Activated CD4-positive, alpha-beta T cell treated with anti-CD3 and anti-CD28 coated beads, Interleukin-2, amount 10 ng/mL, durations not matched to agents 7 days and 5 days (primary cell): ENCODE data around the gene STRADA. TPM values are rescaled to one million over a fixed set of nuclear protein-coding genes. Genes with fewer than 3 reads are reported as not detected.

Source experiments
- CTCF ChIA-PET: fragments of 350-600 bp; sonication (Branson Sonifier 250); formaldehyde crosslinking; loops from one replicate; lab custom pipeline; 2021; ENCODE audit warnings: antibody characterized with exemption; lab: Charles Lee
- POLR2A ChIA-PET: fragments of 350-600 bp; sonication (Branson Sonifier 250); formaldehyde crosslinking; loops from one replicate; lab custom pipeline; 2021; ENCODE audit warnings: antibody characterized with exemption; lab: Charles Lee
- DNase-seq: peaks from one replicate; pipeline ENCODE4 v3.0.0-alpha.2; 2020
- H3K27ac Mint-ChIP-seq: one replicate; pipeline ENCODE4 v1.8.0; 2021; ENCODE audit warnings: mild to moderate bottlenecking, moderate library complexity, mixed read lengths
- H3K27me3 Mint-ChIP-seq: one replicate; pipeline ENCODE4 v1.8.0; 2021; ENCODE audit warnings: mixed read lengths
- H3K36me3 Mint-ChIP-seq: one replicate; pipeline ENCODE4 v1.8.0; 2021; ENCODE audit warnings: low read depth, mixed read lengths
- H3K4me1 Mint-ChIP-seq: one replicate; pipeline ENCODE4 v1.8.0; 2021; ENCODE audit warnings: mixed read lengths
- H3K4me3 Mint-ChIP-seq: one replicate; pipeline ENCODE4 v1.8.0; 2021; ENCODE audit warnings: mild to moderate bottlenecking, moderate library complexity, mixed read lengths
- H3K9me3 Mint-ChIP-seq: one replicate; pipeline ENCODE4 v1.8.0; 2021; ENCODE audit warnings: mixed read lengths
- total RNA-seq, 2 experiments: library from RNA; stranded (reverse); gene quantifications; one replicate each; pipeline ENCODE4 v1.2.3, GENCODE V29; 2021

The STRADA gene
- total RNA-seq, 2 experiments from 2014 or later: 46.8 to 49.0 TPM

DNA sequence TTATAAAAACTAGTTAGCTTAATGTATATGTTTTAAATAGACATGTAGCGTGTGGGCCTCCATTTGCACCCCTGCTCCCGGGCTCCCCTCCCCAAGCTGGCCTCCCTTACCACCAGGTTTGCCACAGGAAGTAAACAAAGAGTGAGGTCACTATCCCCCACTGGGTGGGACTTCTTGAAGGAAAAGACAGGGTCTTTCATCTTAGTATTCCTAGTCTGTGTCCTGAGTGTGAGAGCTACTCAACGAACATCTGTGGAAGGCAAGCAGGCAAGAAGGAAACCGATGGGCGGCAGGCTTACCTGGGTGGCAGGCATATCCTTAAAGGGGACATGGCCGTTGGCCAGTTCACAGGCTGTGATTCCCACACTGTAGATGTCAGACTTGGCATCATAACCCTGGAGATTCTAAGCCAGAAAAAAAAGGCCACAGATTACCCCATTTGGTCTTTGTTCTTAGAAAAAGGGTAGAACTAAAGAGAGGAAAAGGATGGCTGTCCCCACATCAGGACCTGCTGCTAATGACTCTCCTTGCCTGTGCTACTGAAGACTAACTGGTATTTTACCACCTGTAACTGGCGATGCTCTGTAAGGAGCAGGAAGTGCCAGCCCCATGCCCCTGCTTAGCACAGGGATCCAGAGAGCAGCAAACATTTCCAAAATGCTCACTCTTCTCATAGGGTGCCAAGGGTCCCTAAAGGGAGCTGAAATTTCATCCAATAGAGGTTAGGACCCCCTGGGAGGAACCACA, 35.1 kb downstream of the STRADA start:
- peaks cover 61% of the 10 kb centered on the region for H3K36me3 Mint-ChIP-seq
- CTCF ChIA-PET: interaction anchor here (1.0 to 1.9 kb wide), 4 partner anchors 8 to 281 kb away, joined by 3 to 5 read pairs (median 4); no protein-coding TSS in a partner anchor
- H3K27me3 Mint-ChIP-seq: no peaks in the 10 kb centered on the region
- H3K9me3 Mint-ChIP-seq: peaks cover 2% of the 10 kb centered on the region
- peak overlapping the region; percentile 57 for H3K4me3 Mint-ChIP-seq
- POLR2A ChIA-PET: no interaction called here
- H3K27ac Mint-ChIP-seq: peak overlapping the region; percentile 80
- DNase-seq: peak; percentile 24
- peaks cover 82% of the 10 kb centered on the region for H3K4me1 Mint-ChIP-seq

GRCh38 chr17:63705657-63706056, 35.9 kb downstream of the STRADA start:
- H3K4me1 Mint-ChIP-seq: peaks cover 86% of the 10 kb centered on the region
- ChIA-PET CTCF (interaction anchor here (1.0 to 1.9 kb wide), 4 partner anchors 44 to 280 kb away, joined by 3 to 5 read pairs (median 3); no protein-coding TSS in a partner anchor), POLR2A (no interaction called here)
- peak overlapping the region; percentile 80 for H3K27ac Mint-ChIP-seq
- peaks cover 3% of the 10 kb centered on the region for H3K9me3 Mint-ChIP-seq
- peaks cover 66% of the 10 kb centered on the region for H3K36me3 Mint-ChIP-seq
- DNase-seq: no peak
- H3K4me3 Mint-ChIP-seq: peak overlapping the region; percentile 18
- H3K27me3 Mint-ChIP-seq: no peaks in the 10 kb centered on the region

DNA sequence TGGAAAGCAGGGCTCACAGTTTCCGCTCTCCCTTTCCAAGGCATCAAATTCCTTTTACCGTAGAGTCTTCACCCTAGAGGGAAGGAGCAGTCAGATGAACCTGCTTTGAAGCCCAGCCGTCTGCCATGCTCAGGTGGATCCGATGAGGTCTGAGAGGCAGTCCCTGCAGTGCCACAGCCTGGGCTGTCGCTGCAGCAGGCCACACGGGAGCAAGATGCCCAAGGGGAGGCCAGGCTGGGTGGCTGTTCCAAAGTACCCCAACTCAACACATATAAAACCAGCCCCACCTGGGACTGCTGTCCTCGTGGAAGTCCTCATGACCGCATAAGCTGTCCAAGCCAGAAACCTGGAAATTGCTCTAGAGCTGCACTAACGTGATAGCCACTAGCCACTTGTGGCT, 36.8 kb downstream of the STRADA start:
- H3K9me3 Mint-ChIP-seq: peaks cover 3% of the 10 kb centered on the region
- POLR2A ChIA-PET: no interaction called here

DNA sequence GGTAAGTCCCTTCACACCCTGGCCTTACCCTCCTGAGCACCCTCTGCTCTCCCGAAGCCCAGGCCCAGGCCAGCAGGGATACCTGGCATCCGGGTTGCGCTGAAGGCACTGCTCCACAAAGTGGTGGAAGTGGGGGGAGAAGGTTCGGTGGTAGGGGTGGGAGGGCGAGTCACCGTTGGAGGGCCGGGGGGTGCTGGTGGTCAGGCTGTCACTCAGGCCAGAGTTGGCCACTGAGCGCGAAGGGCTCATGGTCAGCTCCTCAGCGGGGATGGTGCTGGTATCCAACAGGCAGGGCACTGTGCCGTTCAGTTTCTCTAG, 37.4 kb downstream of the STRADA start:
- POLR2A ChIA-PET: no interaction called here
- Mint-ChIP-seq H3K4me1 (peaks cover 72% of the 10 kb centered on the region), H3K9me3 (peaks cover 3% of the 10 kb centered on the region), H3K27me3 (no peaks in the 10 kb centered on the region), H3K27ac (peak overlapping the region; percentile 99), H3K36me3 (peaks cover 56% of the 10 kb centered on the region), H3K4me3 (no peak overlapping the region)
- CTCF ChIA-PET: interaction anchor here (1.1 to 2.3 kb wide), 4 partner anchors 8 to 279 kb away, joined by 3 to 11 read pairs (median 4); no protein-coding TSS in a partner anchor
- no peak for DNase-seq

More for the DNA sequence above, 36.8 kb downstream of the STRADA start:
- H3K27me3 Mint-ChIP-seq: no peaks in the 10 kb centered on the region
- peaks cover 78% of the 10 kb centered on the region for H3K4me1 Mint-ChIP-seq
- CTCF ChIA-PET: interaction anchor here (1.0 kb wide), 1 partner anchor 45 kb away, joined by 3 read pairs; no protein-coding TSS in a partner anchor
- DNase-seq: no peak
- H3K27ac Mint-ChIP-seq: peak overlapping the region; percentile 80
- H3K36me3 Mint-ChIP-seq: peaks cover 59% of the 10 kb centered on the region
- H3K4me3 Mint-ChIP-seq: no peak overlapping the region

DNA sequence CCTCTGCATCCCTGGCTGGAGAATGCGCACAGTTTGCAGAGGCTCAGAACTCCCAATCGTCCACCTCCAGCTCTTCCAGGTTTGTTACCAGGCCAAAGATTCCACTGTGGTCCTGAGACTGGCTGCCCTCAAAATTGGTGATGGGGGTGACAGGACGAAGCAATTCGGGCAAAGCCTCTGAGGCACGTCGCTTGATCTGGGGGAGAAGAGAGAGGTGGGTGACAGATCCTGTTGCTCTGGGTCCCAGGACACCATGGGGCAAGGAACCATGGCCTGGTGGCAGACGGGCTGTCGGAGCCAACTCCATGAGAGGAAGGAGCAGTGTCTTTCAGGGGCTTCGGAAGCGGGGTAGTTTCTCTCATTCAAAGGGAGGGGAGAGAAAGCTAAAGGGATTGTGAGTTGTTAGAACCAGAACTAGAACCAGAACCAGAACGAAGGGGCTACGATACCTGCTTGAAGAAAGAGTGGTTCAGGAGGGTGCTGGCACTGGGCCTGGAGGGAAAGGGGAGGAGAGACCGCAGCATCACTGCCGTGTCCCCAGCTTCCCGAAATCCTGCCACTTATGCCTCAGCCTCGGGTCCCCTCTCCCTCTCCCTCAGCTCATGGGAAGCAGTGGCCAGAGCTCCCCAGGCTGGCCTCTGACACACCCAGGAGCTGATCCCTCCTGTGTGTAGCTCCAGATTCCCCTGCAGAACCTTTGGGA, 37.9 kb downstream of the STRADA start:
- no peaks in the 10 kb centered on the region for H3K27me3 Mint-ChIP-seq
- peak overlapping the region; percentile 99 for H3K27ac Mint-ChIP-seq
- H3K9me3 Mint-ChIP-seq: peaks cover 3% of the 10 kb centered on the region
- peak overlapping the region; percentile 96 for H3K4me3 Mint-ChIP-seq
- DNase-seq: no peak
- peaks cover 67% of the 10 kb centered on the region for H3K4me1 Mint-ChIP-seq
- POLR2A ChIA-PET: no interaction called here
- CTCF ChIA-PET: interaction anchor here (1.1 to 2.3 kb wide), 5 partner anchors 8 to 278 kb away, joined by 3 to 11 read pairs (median 4); no protein-coding TSS in a partner anchor
- H3K36me3 Mint-ChIP-seq: peaks cover 55% of the 10 kb centered on the region

DNA sequence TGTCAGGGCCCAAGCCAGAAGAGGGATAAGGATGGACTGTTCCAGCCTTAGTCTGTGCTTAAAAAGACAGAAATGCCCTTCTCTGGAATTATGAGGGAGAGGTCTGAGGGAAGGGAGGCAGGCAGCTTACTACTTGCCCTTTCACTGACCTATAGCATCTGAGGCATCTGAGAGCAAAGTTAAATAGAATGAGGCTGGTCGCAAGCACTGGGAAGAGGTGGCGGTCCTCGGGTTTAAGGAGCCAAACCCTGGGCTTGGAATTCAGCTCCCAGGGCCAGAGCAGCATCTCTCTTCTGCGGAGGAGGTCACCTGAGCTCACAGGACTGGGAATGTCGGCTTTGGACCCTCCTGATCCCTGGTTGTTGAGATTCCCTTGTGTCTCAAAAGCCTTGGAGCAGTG, 38.6 kb downstream of the STRADA start:
- peaks cover 3% of the 10 kb centered on the region for H3K9me3 Mint-ChIP-seq
- peak overlapping the region; percentile 96 for H3K4me3 Mint-ChIP-seq
- H3K27ac Mint-ChIP-seq: peak overlapping the region; percentile 99
- DNase-seq: no peak
- H3K4me1 Mint-ChIP-seq: peaks cover 60% of the 10 kb centered on the region
- no peaks in the 10 kb centered on the region for H3K27me3 Mint-ChIP-seq
- peaks cover 57% of the 10 kb centered on the region for H3K36me3 Mint-ChIP-seq
- POLR2A ChIA-PET: no interaction called here
- CTCF ChIA-PET: interaction anchor here (0.6 to 2.3 kb wide), 8 partner anchors 9 to 277 kb away, joined by 3 to 11 read pairs (median 4); no protein-coding TSS in a partner anchor

DNA sequence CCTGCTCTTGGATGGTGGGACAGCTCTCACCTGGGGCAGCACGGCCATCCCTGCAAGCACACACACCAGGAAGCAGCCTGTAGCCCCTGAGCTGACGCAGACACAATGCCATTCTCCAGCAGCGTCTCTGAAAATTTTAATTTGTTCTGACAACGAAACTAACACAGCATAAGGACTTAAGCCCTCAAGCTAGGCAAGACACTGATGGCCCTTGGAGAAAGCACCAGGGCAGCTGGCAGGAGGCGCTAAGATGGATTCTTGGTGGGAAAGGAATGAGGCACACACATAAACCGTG, 38.9 kb downstream of the STRADA start:
- no peak for DNase-seq
- Mint-ChIP-seq H3K9me3 (peaks cover 3% of the 10 kb centered on the region), H3K4me3 (peak overlapping the region; percentile 96), H3K27ac (peak overlapping the region; percentile 99), H3K36me3 (peaks cover 60% of the 10 kb centered on the region), H3K4me1 (peaks cover 62% of the 10 kb centered on the region), H3K27me3 (no peaks in the 10 kb centered on the region)
- POLR2A ChIA-PET: interaction anchor here (1.0 kb wide), 1 partner anchor 40 kb away, joined by 3 read pairs; no protein-coding TSS in a partner anchor
- CTCF ChIA-PET: interaction anchor here (0.6 to 2.3 kb wide), 7 partner anchors 9 to 146 kb away, joined by 3 to 11 read pairs (median 4); no protein-coding TSS in a partner anchor

DNA sequence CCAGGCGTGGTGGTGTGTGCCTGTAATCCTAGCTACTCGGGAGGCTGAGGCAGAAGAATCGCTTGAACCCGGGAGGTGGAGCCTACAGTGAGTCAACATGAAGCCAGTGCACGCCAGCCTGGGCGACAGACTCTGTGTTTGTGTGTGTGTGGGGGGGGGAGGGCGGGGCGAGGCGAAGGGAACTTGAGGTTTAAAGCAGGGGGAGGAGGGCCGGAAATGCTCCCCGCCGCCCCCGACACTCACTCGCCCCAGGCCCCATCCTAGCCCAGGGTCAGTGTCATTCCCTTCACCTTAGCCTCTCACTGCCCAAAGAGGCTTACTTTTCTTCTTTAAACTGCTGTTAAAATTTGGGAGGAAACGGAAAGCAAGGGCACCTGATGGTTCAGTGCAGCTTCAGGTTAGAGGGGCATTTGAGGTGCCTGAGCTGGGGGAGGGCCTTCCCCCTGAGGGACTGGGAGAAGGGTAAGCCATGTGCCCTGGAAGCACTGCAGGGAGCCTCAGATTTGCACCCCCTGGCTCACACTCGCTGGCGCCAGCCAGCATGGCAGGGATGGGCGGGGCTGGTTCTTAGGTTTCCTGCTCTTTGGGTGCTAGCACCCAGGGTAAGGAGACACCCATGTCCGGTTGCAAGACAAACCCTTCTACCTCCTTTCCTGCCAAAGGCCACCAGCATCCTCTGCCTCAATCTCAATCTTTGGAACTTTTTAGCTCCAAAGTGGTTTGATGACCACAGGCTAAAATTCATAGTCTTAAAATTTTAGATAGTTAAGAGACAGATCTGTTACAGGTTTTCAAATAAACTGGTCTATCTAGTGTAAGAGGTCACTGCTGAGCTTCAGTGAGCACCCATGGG, 39.5 kb downstream of the STRADA start:
- Mint-ChIP-seq H3K4me1 (peaks cover 62% of the 10 kb centered on the region), H3K9me3 (peaks cover 3% of the 10 kb centered on the region), H3K27me3 (no peaks in the 10 kb centered on the region), H3K4me3 (peak overlapping the region; percentile 96), H3K27ac (peak overlapping the region; percentile 99), H3K36me3 (peaks cover 62% of the 10 kb centered on the region)
- ChIA-PET CTCF (interaction anchor here (0.6 to 2.3 kb wide), 9 partner anchors 8 to 147 kb away, joined by 3 to 11 read pairs (median 4); no protein-coding TSS in a partner anchor), POLR2A (interaction anchor here (0.6 to 1.0 kb wide), 2 partner anchors 41 to 142 kb away, joined by 3 to 6 read pairs; no protein-coding TSS in a partner anchor)
- peak; percentile 88 for DNase-seq

- Mint-ChIP-seq H3K9me3 (peaks cover 3% of the 10 kb centered on the region), H3K27ac (peak overlapping the region; percentile 99), H3K27me3 (no peaks in the 10 kb centered on the region), H3K4me1 (peaks cover 62% of the 10 kb centered on the region), H3K36me3 (peaks cover 67% of the 10 kb centered on the region), H3K4me3 (peak overlapping the region; percentile 96)
- DNase-seq: peak; percentile 16
- CTCF ChIA-PET: interaction anchor here (0.6 to 1.6 kb wide), 9 partner anchors 9 to 134 kb away, joined by 3 to 8 read pairs (median 4); no protein-coding TSS in a partner anchor
- POLR2A ChIA-PET: interaction anchor here (0.6 to 1.0 kb wide), 2 partner anchors 41 to 142 kb away, joined by 3 to 6 read pairs; no protein-coding TSS in a partner anchor
Observed at GRCh38 chr17:63701456-63701820, 40.2 kb downstream of the STRADA start.

DNA sequence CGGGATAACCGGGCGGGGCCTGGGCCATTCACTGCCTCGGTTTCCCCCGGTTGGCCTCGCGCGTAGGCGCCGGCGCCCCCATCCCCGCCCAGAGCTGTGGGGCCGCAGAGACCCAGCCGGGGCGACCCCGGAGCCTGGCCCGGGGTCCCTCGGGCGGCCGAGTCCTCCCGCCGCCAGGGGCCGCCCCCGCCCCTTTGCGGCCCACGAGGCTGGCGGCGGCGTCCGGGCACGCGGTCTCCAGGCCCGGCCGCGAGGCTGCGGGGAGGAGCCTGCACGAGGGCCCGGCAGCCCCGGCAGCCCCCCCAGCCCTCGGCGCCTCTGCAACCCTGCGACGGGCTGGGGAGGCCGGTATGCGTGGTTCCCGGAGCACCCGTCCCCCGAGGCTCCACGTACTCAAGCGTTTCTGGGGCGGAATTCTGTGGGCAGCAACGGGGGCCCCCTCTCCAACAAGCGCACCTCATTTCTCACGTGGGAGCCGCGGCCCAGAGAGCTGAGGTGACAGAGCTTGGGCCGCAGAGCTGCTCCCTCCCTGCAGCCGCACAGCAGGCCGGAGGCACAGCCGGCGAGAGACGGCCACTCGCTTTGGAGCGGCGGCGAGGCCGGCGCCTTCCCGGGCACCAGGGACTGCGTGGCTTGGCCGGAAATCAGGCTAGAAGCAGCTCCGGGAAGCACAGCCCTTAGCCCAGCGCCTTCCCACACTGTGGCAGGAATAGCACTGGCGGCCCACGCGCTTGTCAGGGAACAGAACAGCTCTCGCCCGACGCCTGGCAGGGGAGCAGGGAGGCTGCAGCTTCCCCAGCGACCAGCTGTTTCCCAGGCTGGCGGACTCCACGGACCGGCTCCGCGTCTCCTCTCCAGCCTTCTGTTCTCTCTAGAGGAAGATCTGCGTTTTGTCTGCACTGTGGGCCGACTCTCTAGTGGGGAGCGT, 40.8 kb downstream of the STRADA start:
- POLR2A ChIA-PET: no interaction called here
- peak; percentile 51 for DNase-seq
- Mint-ChIP-seq H3K27ac (peak overlapping the region; percentile 99), H3K9me3 (peaks cover 3% of the 10 kb centered on the region), H3K4me3 (peak overlapping the region; percentile 96), H3K27me3 (no peaks in the 10 kb centered on the region), H3K36me3 (peaks cover 66% of the 10 kb centered on the region), H3K4me1 (peaks cover 62% of the 10 kb centered on the region)
- CTCF ChIA-PET: interaction anchor here (0.6 to 1.6 kb wide), 10 partner anchors 10 to 848 kb away, joined by 3 to 8 read pairs (median 4); no protein-coding TSS in a partner anchor
